Right lobe of liver (tissue), 4 donors: Measurements from ENCODE around the gene MUL1.

ENCODE experiments used
- CTCF ChIP-seq, 4 donors: fragments of 200-600 bp in 3 of 4; fragments of 450-650 bp in 1 of 4; IDR thresholded peaks; one replicate each; pipeline versions ENCODE4 v1.5.1 to v1.8.0; 2016 to 2022; ENCODE audit warnings: antibody characterized with exemption in 4 of 4, mild to moderate bottlenecking in 2 of 4
- POLR2A ChIP-seq: fragments of 450-650 bp; IDR thresholded peaks from one replicate; pipeline ENCODE4 v1.6.1; 2017; ENCODE audit warnings: antibody characterized with exemption, mild to moderate bottlenecking
- donor health status: DM: no; HTN: no; CAD: no.
- donor health status: DM: no; HTN: no; CAD: no.
- donor health status: DM: no; HTN: yes; CAD: no.

GRCh38 chr1:20507564-20508410 is at the start of gene MUL1:
- TF ChIP-seq CTCF (IDR thresholded peaks at IDR 0.05) (no peak), POLR2A (peak; percentile 68)
